Activated T-cell treated with anti-CD3 and anti-CD28 coated beads, Interleukin-2, amount 50 U/mL, for 24 hours (primary cell): Measurements from ENCODE around the gene RWDD1.

Experiments used
- DNase-seq: peaks from one replicate; pipeline ENCODE4 v3.0.0-alpha.2; 2020
- H3K27ac Mint-ChIP-seq: 2 replicates; pipeline ENCODE4 v1.8.0; 2020; ENCODE audit warnings: mild to moderate bottlenecking, mixed read lengths
- H3K27me3 Mint-ChIP-seq: 2 replicates; pipeline ENCODE4 v1.8.0; 2020; ENCODE audit warnings: mixed read lengths
- H3K36me3 Mint-ChIP-seq: 2 replicates; pipeline ENCODE4 v1.8.0; 2020; ENCODE audit warnings: low read depth, mixed read lengths
- H3K4me1 Mint-ChIP-seq: 2 replicates; pipeline ENCODE4 v1.8.0; 2020; ENCODE audit warnings: low read depth, mixed read lengths
- H3K4me3 Mint-ChIP-seq: 2 replicates; pipeline ENCODE4 v1.8.0; 2020; ENCODE audit warnings: mild to moderate bottlenecking, moderate library complexity, mixed read lengths
- H3K9me3 Mint-ChIP-seq: 2 replicates; pipeline ENCODE4 v1.8.0; 2020; ENCODE audit warnings: mixed read lengths

Gene RWDD1

DNA sequence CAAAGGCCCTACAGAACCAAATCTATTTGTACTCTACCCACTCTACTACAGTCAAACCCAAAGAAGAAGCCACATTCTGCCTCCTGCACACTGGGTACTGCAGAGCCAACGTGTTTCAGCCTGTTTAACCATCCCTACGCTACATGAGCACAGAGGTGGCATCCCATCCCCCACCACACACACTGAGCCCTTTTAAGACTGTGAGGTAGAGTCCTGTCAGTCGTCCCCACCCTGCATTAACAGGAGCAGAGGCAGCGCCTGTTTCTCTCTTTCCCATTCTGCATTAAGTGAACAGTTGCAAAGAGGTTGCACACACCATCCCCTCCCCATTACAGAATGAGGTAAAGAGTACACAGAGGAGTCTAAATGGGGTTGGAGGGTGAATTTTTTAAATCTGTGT, 39.8 kb downstream of the RWDD1 start:
- no peaks in the 10 kb centered on the region for H3K9me3 Mint-ChIP-seq
- peaks cover 4% of the 10 kb centered on the region for H3K36me3 Mint-ChIP-seq
- peaks cover 2% of the 10 kb centered on the region for H3K4me1 Mint-ChIP-seq
- H3K27me3 Mint-ChIP-seq: peaks cover 3% of the 10 kb centered on the region
- H3K27ac Mint-ChIP-seq: no peak overlapping the region
- H3K4me3 Mint-ChIP-seq: no peak overlapping the region
- no peak for DNase-seq

DNA sequence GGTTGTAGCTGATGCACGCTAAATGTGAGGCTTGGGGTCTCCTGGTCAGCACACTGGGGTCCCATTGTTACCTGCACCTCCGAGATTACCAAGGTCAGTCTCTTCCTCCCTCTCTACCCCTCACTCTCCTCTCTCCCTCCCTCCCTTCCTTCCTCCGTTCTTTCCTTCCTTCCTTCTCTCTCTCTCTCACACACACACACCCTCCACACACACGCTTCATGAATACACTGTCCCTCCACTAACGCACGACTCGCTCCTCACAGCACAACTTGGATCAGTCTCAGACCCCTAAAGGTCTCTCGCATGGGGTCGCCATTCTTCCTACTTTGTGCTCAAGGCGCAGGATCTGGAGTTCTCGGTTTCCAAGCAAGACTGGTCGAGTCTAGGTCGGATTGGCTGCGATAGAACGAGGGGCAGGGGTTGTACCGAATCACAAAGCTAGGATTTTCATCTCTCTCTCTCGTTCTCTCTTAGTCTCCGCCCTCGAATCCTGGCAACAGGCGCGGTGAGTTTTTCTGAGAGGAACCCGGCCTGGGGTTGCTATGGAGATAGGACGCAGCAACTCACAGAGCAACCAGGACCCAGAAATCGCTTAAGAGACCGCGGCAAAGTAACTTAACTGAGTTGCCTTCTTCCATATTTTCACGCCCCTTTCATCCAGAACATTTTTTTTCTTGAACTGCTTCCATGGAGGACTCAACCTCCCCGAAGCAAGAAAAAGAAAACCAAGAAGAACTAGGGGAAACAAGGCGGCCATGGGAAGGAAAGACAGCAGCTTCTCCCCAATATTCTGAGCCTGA, 44.8 kb downstream of the RWDD1 start, which contains the start of gene RSPH4A:
TSS of gene RSPH4A (plus strand) at position 543 of the 800 bp plus-strand sequence. CDS start at position 688, 145 bp downstream.
- Mint-ChIP-seq H3K9me3 (no peaks in the 10 kb centered on the region), H3K4me3 (peak within 1 kb of the TSS; percentile 76), H3K27ac (no peak within 1 kb of the TSS), H3K4me1 (peaks cover 16% of the 10 kb centered on the region), H3K27me3 (peaks cover 12% of the 10 kb centered on the region), H3K36me3 (no peaks in the 10 kb centered on the region)
- peak; percentile 66 for DNase-seq

DNA sequence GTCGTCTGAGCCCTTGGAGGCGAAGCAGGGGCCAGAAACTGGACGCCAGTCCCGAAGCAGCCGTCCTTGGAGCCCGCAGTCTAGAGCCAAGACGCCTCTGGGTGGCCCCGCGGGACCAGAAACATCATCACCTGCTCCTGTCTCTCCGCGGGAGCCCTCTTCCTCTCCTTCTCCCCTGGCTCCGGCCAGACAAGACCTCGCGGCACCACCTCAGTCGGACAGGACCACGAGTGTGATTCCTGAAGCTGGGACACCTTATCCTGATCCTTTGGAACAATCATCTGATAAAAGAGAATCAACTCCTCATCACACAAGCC, 45.4 kb downstream of the RWDD1 start:
- H3K36me3 Mint-ChIP-seq: no peaks in the 10 kb centered on the region
- H3K27me3 Mint-ChIP-seq: peaks cover 12% of the 10 kb centered on the region
- no peaks in the 10 kb centered on the region for H3K9me3 Mint-ChIP-seq
- H3K4me3 Mint-ChIP-seq: peak overlapping the region; percentile 76
- H3K27ac Mint-ChIP-seq: no peak overlapping the region
- peaks cover 16% of the 10 kb centered on the region for H3K4me1 Mint-ChIP-seq
- peak; percentile 42 for DNase-seq

DNA sequence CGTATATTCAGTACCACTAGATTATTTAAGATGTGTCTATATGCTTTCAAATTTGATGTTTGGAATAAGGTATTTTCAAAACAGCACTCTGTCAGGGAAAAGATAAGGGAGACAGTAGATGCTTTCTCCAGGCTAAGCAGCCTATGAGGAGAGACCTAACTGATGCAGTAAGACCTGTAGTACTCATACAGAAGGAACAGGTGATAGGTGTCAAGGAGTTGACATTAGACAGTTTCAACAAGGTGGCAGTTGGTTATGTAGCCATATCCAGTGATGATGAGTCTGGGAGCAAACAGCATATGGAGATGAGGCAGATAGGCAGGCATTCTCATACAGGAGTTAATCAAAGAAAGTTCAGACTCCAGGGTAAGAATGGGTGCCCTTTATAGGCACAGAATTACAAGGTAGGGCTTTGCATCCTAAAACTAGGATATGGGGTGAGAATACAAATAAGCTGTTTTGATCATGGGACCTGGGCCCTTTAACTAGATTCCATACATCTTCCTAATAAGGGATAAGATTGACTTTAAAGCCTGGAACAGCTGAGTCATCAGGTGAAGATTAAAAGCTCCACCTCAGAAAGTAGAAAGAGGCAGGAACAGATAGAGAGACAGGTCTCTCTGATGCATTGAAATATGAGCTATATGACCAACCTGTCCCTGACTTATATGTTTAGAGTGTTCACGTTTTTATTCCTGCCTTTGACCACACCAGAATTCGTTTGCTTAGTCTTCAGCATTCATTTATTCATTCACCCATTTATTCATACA, 52.9 kb downstream of the RWDD1 start:
- Mint-ChIP-seq H3K4me1 (no peaks in the 10 kb centered on the region), H3K9me3 (no peaks in the 10 kb centered on the region), H3K4me3 (no peak overlapping the region), H3K27ac (no peak overlapping the region), H3K27me3 (no peaks in the 10 kb centered on the region), H3K36me3 (no peaks in the 10 kb centered on the region)
- DNase-seq: no peak

DNA sequence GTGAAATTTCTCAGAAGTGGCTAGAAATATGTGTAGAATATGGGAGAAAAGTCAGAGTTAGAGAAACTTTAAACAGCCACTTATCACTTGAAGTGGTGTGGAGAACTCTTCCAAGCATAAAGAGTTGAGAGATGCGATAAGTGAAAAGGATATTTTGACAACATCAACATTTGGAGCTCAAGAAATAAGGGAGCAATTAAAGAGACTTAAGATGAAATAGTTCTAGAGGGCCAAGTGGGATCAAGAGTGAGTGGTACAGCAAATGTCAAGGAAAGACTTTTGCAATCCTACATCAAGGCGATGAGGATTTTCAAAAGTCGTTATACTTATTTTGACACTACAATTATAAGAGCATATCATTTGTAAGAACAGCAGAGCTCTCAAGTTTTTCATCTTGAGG, 54.6 kb downstream of the RWDD1 start:
- Mint-ChIP-seq H3K27me3 (no peaks in the 10 kb centered on the region), H3K27ac (no peak overlapping the region), H3K36me3 (no peaks in the 10 kb centered on the region), H3K9me3 (no peaks in the 10 kb centered on the region), H3K4me3 (no peak overlapping the region), H3K4me1 (no peaks in the 10 kb centered on the region)
- DNase-seq: no peak

DNA sequence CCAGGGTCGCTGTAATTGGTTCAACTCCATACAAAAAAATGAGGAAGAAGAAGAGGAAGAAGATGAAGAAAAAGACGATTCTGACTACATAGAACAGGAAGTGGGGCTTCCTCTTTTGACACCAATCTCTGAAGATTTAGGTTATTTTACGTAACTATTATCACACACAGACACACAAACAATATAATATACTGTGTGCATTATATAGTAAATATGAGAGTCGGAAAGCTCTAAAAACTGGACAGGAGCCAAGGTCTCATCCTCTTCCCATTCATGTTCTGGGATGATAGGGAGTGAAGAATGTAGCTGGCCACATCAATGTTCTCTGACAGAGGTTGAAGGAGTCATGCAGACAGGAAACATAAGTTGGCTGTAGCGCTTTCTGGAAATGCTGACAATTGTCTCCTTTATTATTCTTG, 58.3 kb downstream of the RWDD1 start:
- Mint-ChIP-seq H3K9me3 (no peaks in the 10 kb centered on the region), H3K27ac (no peak overlapping the region), H3K4me3 (no peak overlapping the region), H3K27me3 (no peaks in the 10 kb centered on the region), H3K4me1 (no peaks in the 10 kb centered on the region), H3K36me3 (peaks cover 27% of the 10 kb centered on the region)
- no peak for DNase-seq

DNA sequence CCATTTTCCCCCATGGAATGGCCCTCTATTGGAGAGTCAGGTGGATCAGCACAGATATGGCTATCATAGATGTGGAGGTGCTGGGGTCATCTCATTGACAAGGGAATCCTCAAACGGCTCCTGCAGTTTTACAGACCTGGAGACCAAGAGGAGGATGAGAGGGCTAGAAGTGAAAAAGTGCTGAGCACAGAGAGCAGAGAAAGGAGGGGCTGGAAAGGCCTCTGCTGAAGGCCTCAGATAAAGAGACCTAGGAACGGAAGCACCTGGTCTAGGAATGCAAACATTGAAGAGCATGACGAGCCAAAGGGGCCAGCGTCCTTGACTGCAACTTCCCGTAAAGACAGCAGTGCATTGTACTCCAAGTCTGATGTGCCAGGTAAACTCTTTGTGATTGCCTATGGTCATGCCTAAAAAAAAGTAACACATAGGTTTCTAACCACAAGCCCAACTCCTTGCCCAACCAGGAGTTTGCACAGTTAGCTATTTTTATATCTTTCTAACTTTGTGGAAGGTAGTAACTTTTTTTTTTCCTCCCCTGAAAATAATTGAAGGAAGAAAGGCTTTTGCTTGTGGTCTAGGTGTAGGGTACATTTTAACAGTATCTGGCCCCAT, 60.2 kb downstream of the RWDD1 start:
- DNase-seq: no peak
- no peaks in the 10 kb centered on the region for H3K27me3 Mint-ChIP-seq
- H3K4me3 Mint-ChIP-seq: no peak overlapping the region
- no peaks in the 10 kb centered on the region for H3K4me1 Mint-ChIP-seq
- peaks cover 43% of the 10 kb centered on the region for H3K36me3 Mint-ChIP-seq
- no peak overlapping the region for H3K27ac Mint-ChIP-seq
- no peaks in the 10 kb centered on the region for H3K9me3 Mint-ChIP-seq

DNA sequence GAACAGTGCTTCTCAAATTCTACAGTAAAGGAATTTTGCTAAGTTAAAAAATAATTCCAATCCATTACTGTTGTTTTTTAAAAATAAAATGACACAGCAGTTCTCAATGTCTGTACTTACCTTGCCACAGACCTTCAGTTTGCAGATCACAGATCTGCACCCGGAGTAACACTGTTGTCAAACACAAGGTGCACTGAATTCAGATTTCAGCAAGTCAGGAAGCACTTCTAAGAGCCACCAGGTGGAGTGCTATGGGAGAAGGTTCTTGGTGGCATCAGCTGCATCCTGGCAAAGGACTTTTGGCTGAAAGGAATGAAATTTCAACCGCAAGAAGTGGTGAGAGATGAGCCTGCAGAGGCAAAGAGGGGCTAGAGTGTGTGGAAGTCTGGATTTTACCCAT, 62.4 kb downstream of the RWDD1 start:
- Mint-ChIP-seq H3K27ac (no peak overlapping the region), H3K36me3 (peaks cover 55% of the 10 kb centered on the region), H3K9me3 (no peaks in the 10 kb centered on the region), H3K4me1 (no peaks in the 10 kb centered on the region), H3K27me3 (no peaks in the 10 kb centered on the region), H3K4me3 (no peak overlapping the region)
- no peak for DNase-seq
